ENCODE data around the gene MAPRE3. TPM values are rescaled to one million over a fixed set of nuclear protein-coding genes. Genes with fewer than 3 reads are reported as not detected.

Gene MAPRE3
- total RNA-seq, 1 experiment from 2014 or later: 11.6 TPM

DNA sequence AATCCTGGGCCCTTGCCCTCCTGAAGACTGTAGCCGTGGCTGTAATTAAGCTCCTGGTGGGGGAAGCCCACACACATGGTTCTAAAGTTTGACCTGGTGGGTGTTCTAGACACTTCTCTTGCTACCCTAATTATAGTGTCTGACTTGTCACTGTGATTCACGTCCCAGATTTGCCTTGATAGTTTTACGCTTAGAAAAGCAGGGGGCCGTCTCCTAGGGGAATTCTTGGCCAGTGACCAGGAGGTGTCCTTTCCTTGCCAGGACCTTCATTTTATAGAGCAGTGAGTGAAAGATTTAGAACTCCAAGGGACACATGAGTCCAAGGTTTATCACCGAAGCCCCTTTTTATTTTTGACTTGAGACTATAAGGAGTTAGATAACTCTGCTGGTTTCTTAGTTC is 71.3 kb downstream of the MAPRE3 start:
- BruUV-seq (replicated peaks): no TSS peak
- no peaks in the 10 kb centered on the region for H3K4me1 ChIP-seq (ENCODE audit: control insufficient read depth, insufficient read depth, low read length)
- H3K27me3 ChIP-seq (ENCODE audit: control insufficient read depth, insufficient read depth, low read length): no peaks in the 10 kb centered on the region
- intact Hi-C loops (cut with micrococcal nuclease; ENCODE audit: unreplicated experiment) (no loop called here), in situ Hi-C loops (cut with HindIII; ENCODE audit: low pct_unique_long_range_greater_than_20kb, low sequenced_read_pairs) (no loop called here)
- H3K27ac ChIP-seq (ENCODE audit: low read length): no peak overlapping the region
- ATAC-seq (no peak), DNase-seq (ENCODE audit: low read depth, low spot score) (no peak)
- H3K9me3 ChIP-seq (ENCODE audit: control insufficient read depth, insufficient read depth, low read depth, low read length): no peaks in the 10 kb centered on the region
- TF ChIP-seq CTCF (IDR thresholded peaks at IDR 0.05): no peak
- peak; percentile 12; the same call in 1 of the 2 replicates for TF ChIP-seq POLR2AphosphoS5 (IDR thresholded peaks at IDR 0.05; ENCODE audit: low read depth, low read length)
- H3K36me3 ChIP-seq (ENCODE audit: control insufficient read depth, insufficient read depth, low read length): peaks cover 3% of the 10 kb centered on the region
- H3K4me3 ChIP-seq (ENCODE audit: low read depth in 2 of 2, low read length in 2 of 2): no peak overlapping the region
- ChIA-PET POLR2A (no interaction called here), CTCF (no interaction called here)

- DNase-seq (ENCODE audit: low read depth, low spot score): no peak
- ChIA-PET POLR2A (no interaction called here), CTCF (no interaction called here)
- peaks cover 3% of the 10 kb centered on the region for H3K36me3 ChIP-seq (ENCODE audit: control insufficient read depth, insufficient read depth, low read length)
- TF ChIP-seq REST (IDR thresholded peaks at IDR 0.05; ENCODE audit: insufficient read depth in 1 of 2, low read depth in 2 of 2, low read length in 1 of 2) (no peak), POLR2AphosphoS5 (IDR thresholded peaks at IDR 0.05; ENCODE audit: low read depth, low read length) (no peak), TCF7L2 (IDR thresholded peaks at IDR 0.05; ENCODE audit: low read depth, low read length) (no peak), CTCF (IDR thresholded peaks at IDR 0.05) (no peak), SIN3A (IDR thresholded peaks at IDR 0.05; ENCODE audit: borderline replicate concordance, insufficient read depth, low read depth, low read length) (no peak)
- no peaks in the 10 kb centered on the region for H3K9me3 ChIP-seq (ENCODE audit: control insufficient read depth, insufficient read depth, low read depth, low read length)
- in situ Hi-C loops (cut with HindIII; ENCODE audit: low pct_unique_long_range_greater_than_20kb, low sequenced_read_pairs) (no loop called here), intact Hi-C loops (cut with micrococcal nuclease; ENCODE audit: unreplicated experiment) (no loop called here)
- H3K4me3 ChIP-seq (ENCODE audit: low read depth in 2 of 2, low read length in 2 of 2): no peak overlapping the region
- H3K27ac ChIP-seq (ENCODE audit: low read length): no peak overlapping the region
- no TSS peak for BruUV-seq (replicated peaks)
- H3K27me3 ChIP-seq (ENCODE audit: control insufficient read depth, insufficient read depth, low read length): no peaks in the 10 kb centered on the region
- no peak for ATAC-seq
- no peaks in the 10 kb centered on the region for H3K4me1 ChIP-seq (ENCODE audit: control insufficient read depth, insufficient read depth, low read length)
Measured at GRCh38 chr2:27042159-27042661, 71.8 kb downstream of the MAPRE3 start.
